ENCODE measurements around the gene GFI1.

Gene GFI1

DNA sequence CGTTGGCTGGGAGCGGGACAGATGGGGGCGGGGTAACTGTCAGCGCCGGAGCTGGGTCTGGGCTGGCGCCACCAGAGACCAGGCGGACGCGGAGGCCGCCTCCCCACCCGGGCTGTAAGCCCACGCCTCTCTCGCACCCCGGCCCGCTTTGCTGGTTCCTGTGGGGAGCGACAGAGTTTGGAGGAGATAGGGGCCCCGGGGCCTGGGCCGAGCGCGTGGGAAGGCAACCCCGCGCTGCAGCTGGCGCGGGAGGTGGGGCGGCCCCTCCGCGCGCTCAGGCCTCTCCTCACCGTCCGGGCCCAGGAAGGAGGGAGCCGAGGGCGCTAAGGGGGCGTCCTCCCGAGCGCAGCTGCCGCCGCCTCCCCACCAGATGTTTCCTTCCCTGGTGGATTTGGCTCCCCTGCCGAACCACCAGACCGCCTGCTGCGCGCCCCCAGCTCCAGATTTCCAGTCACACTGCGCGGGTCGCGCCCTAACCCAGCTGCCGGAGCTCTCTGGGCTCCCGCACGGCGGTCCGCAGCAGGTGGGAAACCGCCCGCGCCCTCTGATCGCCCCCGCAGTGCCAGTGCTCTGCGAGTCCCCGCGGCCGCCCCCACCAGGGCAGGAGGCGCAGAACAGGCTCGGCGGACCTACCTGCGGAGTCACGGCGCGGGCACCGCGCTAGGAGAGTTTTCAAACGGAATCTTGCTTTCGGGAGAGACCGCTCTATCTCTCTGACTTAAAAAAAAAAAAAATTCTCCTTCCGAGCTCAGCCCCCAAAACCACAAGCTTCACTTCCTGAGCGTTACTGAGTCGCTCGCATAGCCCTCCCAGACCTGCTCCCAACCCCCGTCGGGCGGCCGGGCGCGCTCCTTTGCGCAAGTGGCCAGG, 1.1 kb downstream of the GFI1 start:
- Histone ChIP-seq H3K9ac (ENCODE audit: insufficient read length, low read depth) (peak overlapping the region; percentile 5), H3K36me3 (ENCODE audit: insufficient read depth, insufficient read length, low read length) (no peaks in the 10 kb centered on the region), H3K27me3 (ENCODE audit: insufficient read depth, insufficient read length) (peaks cover 95% of the 10 kb centered on the region), H3K4me1 (ENCODE audit: insufficient read depth, insufficient read length) (peaks cover 24% of the 10 kb centered on the region), H3K9me3 (ENCODE audit: insufficient read depth, low read length) (no peaks in the 10 kb centered on the region), H3K4me3 (ENCODE audit: insufficient read length, low read depth) (peak overlapping the region; percentile 46)
- no peak for DNase-seq (ENCODE audit: low read depth, low spot score)
- TF ChIP-seq ZNF274 (IDR thresholded peaks at IDR 0.05; ENCODE audit: low read depth, low read length), result no peak
- TF ChIP-seq SUZ12 (IDR thresholded peaks at IDR 0.05; ENCODE audit: extremely low read depth, insufficient read depth, insufficient read length), result no peak
- no peak for TF ChIP-seq YY1 (IDR thresholded peaks at IDR 0.05; ENCODE audit: insufficient read depth, insufficient read length)

DNA sequence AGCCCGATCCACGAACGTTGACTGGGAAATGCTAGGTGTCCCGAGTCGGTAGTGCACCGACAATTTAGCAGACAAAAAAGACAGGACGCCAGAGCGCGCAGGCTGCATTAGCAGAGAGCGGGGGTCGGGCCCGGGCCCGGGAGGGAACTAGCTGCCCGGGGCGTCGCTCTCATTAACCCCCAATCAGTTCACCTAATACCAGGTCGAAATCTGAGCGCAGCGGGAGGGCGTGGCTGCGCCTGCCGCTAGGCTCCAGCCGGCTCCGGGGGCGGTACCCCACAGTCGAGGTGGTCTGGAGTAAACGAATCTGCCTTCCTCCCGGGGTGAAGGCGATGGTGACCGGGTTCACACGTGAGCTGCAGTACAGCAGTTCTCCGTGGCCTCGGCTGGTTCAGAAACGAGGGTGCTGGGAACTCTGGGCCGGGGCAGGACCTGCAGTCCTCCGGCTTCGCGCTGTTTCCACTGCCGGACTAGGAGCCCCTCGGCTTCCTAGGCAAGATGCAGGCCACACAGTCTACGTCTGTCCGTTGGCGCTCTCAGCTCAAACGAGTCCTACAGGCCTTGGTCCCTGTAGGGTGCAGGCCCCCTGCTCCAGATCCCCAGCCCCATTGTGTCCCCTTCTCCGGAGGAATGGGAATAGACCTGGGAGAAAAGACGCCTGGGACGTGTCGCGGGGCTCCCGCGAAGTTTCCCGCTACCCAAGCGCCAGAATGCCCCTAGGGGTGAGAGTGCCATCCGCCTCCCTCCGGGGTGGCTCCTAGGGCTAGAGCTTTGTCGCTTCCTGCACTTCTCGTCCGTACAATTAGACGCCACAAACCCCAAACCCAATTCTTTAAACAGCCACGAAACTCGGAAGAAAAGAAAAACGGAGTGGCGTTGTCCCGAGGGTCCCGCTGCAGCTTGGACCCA, 2.0 kb downstream of the GFI1 start:
- H3K9ac ChIP-seq (ENCODE audit: insufficient read length, low read depth), result peak overlapping the region; percentile 64
- peaks cover 100% of the 10 kb centered on the region for H3K27me3 ChIP-seq (ENCODE audit: insufficient read depth, insufficient read length)
- H3K4me1 ChIP-seq (ENCODE audit: insufficient read depth, insufficient read length), result peaks cover 32% of the 10 kb centered on the region
- peak overlapping the region; percentile 46 for H3K4me3 ChIP-seq (ENCODE audit: insufficient read length, low read depth)
- no peak for DNase-seq (ENCODE audit: low read depth, low spot score)
- peak; percentile 81 for TF ChIP-seq SUZ12 (IDR thresholded peaks at IDR 0.05; ENCODE audit: extremely low read depth, insufficient read depth, insufficient read length)
- TF ChIP-seq ZNF274 (IDR thresholded peaks at IDR 0.05; ENCODE audit: low read depth, low read length), result no peak
- TF ChIP-seq YY1 (IDR thresholded peaks at IDR 0.05; ENCODE audit: insufficient read depth, insufficient read length), result no peak
- no peaks in the 10 kb centered on the region for H3K36me3 ChIP-seq (ENCODE audit: insufficient read depth, insufficient read length, low read length)
- H3K9me3 ChIP-seq (ENCODE audit: insufficient read depth, low read length), result no peaks in the 10 kb centered on the region

DNA sequence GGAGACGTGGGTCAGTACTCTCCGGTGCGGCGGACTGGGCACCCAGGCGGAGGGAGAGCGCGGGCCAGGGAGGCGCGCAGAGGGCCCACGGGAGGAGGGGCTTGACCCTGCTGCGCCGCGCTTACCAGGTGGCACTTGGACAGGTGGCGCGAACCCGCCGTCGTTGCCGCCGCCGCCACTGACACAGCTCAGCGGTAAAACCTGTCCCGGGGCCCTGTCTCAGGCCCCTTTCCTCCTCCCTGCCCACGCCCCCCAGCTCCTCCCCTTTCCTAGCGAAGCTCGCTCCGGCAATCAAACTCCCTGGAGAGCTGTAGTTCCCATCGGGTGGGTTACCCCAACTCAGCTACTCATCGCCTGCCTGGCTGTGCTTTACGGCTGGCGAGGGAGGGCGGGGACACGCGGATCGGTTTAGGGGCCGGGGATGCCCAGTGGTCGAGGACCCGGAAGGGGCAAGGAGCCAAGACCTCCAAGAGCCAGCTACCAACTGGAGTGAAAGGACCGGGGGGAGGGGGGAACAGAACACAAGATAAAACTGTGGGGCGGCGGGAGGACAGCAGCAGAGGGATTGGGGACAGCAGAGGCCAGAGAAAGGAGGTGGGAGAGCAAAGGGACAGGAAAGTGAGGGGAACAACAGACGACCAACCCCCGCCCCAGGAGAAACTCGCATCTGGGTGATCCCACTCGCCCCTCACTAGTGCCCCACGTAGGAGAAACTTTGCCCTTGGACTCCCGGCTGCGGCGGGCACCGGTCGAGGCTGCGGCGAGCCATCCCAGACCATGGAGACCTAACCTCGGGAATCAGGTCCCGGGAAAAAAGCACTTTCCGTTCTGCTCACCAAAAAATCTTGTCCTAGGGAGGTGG, 2.9 kb downstream of the GFI1 start:
- H3K4me1 ChIP-seq (ENCODE audit: insufficient read depth, insufficient read length), result peaks cover 32% of the 10 kb centered on the region
- no peaks in the 10 kb centered on the region for H3K9me3 ChIP-seq (ENCODE audit: insufficient read depth, low read length)
- TF ChIP-seq SUZ12 (IDR thresholded peaks at IDR 0.05; ENCODE audit: extremely low read depth, insufficient read depth, insufficient read length), result peak; percentile 83
- no peak for TF ChIP-seq YY1 (IDR thresholded peaks at IDR 0.05; ENCODE audit: insufficient read depth, insufficient read length)
- no peak for TF ChIP-seq ZNF274 (IDR thresholded peaks at IDR 0.05; ENCODE audit: low read depth, low read length)
- no peaks in the 10 kb centered on the region for H3K36me3 ChIP-seq (ENCODE audit: insufficient read depth, insufficient read length, low read length)
- H3K27me3 ChIP-seq (ENCODE audit: insufficient read depth, insufficient read length), result peaks cover 100% of the 10 kb centered on the region
- peak overlapping the region; percentile 46 for H3K4me3 ChIP-seq (ENCODE audit: insufficient read length, low read depth)
- DNase-seq (ENCODE audit: low read depth, low spot score), result no peak
- H3K9ac ChIP-seq (ENCODE audit: insufficient read length, low read depth), result peak overlapping the region; percentile 24

DNA sequence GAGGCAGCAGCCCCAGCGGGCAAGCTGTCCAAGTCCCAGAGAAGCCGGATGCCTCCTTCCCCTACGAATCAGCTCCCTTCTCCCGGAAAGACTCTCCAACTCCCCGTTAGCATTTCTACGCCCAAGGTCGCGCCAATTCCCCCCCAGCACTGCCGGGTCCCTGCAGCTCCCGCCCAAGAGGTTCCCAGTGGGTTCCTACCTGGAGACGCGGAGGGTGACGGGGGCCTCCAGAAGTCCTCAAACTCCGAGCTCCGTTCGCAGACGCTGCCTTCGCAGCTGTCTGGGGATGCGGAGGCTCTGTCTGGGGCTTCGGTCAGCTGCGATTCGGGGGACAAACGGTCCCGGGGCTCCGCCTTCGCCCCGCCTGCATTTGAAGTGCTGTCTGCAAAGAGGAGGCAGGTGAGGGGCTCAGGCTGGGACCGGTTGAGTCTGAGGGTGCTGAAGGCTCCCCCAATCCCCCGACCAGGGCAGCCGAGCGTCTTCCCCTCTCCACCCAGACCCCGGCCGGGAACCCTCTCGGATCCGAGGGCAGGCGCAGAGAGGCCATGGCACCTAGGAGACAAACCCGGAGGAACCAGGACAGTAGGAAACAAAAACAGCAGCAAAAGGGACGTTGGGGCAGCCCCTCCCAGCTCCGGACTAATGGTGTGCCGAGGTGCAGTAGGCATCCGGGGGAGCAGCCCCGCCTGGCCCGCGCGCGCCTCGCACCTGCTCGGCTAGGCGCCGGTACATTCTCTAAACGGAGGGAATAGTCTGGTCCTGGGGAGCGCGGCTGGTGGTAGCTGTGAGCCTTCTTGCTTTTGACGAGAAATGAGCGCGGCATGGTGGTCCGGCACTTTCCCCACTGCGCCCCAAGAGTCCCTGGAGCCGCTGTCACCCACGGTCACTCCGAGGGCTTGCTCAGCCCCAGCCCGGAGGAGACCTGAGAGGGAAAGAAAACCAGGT, 3.8 kb downstream of the GFI1 start:
- Histone ChIP-seq H3K4me3 (ENCODE audit: insufficient read length, low read depth) (peak overlapping the region; percentile 46), H3K27me3 (ENCODE audit: insufficient read depth, insufficient read length) (peaks cover 100% of the 10 kb centered on the region), H3K9me3 (ENCODE audit: insufficient read depth, low read length) (no peaks in the 10 kb centered on the region), H3K36me3 (ENCODE audit: insufficient read depth, insufficient read length, low read length) (no peaks in the 10 kb centered on the region), H3K9ac (ENCODE audit: insufficient read length, low read depth) (peak overlapping the region; percentile 24), H3K4me1 (ENCODE audit: insufficient read depth, insufficient read length) (peaks cover 32% of the 10 kb centered on the region)
- DNase-seq (ENCODE audit: low read depth, low spot score), result no peak
- no peak for TF ChIP-seq YY1 (IDR thresholded peaks at IDR 0.05; ENCODE audit: insufficient read depth, insufficient read length)
- TF ChIP-seq SUZ12 (IDR thresholded peaks at IDR 0.05; ENCODE audit: extremely low read depth, insufficient read depth, insufficient read length), result peak; percentile 93

DNA sequence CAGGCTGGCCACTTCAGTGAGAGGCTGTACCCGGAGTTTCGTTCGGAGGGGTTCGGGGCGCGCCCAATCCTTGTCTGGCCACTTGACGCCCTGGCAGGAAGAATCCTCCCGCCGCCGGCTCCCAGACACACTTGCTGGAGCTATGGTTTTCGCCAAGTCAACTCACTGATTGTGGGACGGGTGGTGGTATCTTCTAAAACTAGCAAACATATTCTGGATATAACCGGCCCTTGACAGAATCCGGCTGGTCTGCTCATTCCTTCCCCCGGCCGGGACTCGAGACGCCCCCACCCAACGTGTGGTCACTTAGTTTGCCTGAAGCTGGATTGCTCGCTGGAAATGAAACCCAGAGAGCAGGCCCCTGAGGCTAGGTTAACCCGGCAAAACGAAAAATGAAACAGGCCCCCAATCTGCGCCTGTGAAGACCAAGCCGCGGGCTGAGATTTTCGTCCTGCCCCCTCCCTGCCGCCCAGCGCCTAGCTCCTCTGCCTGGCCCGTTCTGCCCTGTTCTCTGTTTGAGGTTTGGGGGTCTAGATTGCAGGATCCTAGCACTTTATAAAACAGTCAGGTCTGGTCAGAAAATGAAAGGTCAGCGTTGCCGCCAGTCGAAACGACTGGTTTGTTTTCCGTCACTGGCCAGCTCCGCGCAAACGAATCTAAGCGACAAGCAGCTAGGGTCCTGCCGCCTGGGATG, 4.6 kb downstream of the GFI1 start:
- peaks cover 100% of the 10 kb centered on the region for H3K27me3 ChIP-seq (ENCODE audit: insufficient read depth, insufficient read length)
- no peaks in the 10 kb centered on the region for H3K36me3 ChIP-seq (ENCODE audit: insufficient read depth, insufficient read length, low read length)
- H3K9me3 ChIP-seq (ENCODE audit: insufficient read depth, low read length), result no peaks in the 10 kb centered on the region
- no peak for TF ChIP-seq YY1 (IDR thresholded peaks at IDR 0.05; ENCODE audit: insufficient read depth, insufficient read length)
- TF ChIP-seq SUZ12 (IDR thresholded peaks at IDR 0.05; ENCODE audit: extremely low read depth, insufficient read depth, insufficient read length), result no peak
- TF ChIP-seq ZNF274 (IDR thresholded peaks at IDR 0.05; ENCODE audit: low read depth, low read length), result no peak
- peak overlapping the region; percentile 12 for H3K4me3 ChIP-seq (ENCODE audit: insufficient read length, low read depth)
- peaks cover 32% of the 10 kb centered on the region for H3K4me1 ChIP-seq (ENCODE audit: insufficient read depth, insufficient read length)
- DNase-seq (ENCODE audit: low read depth, low spot score), result no peak
- H3K9ac ChIP-seq (ENCODE audit: insufficient read length, low read depth), result peak overlapping the region; percentile 53
